Right lobe of liver (tissue), 6 donors: ENCODE data around the gene SPCS3. TPM values are rescaled to one million over a fixed set of nuclear protein-coding genes. Genes with fewer than 3 reads are reported as not detected.

ENCODE experiments used
- ATAC-seq, 4 donors: fragments of 200-7000 bp; cut with Tn5 transposase; one replicate each; pipeline ENCODE4 v1.9.1; 2020; ENCODE audit warnings: mild to moderate bottlenecking in 4 of 4, moderate library complexity in 4 of 4
- DNase-seq, 3 donors: peaks; one replicate each; pipeline ENCODE4 v3.0.0-alpha.2; 2020
- H3K27ac ChIP-seq, 3 donors: fragments of 200-600 bp; one replicate each; pipeline ENCODE4 v1.8.0; 2022
- H3K27me3 ChIP-seq, 2 donors: fragments of 200-600 bp; one replicate each; pipeline ENCODE4 v1.8.0; 2022
- H3K36me3 ChIP-seq, 4 donors: fragments of 200-600 bp; sonication (generic) in 1 of 4; one replicate each; pipeline versions ENCODE4 v1.5.1 to v1.8.0; 2017 to 2022; ENCODE audit warnings: control low read depth in 1 of 4
- H3K4me1 ChIP-seq, 4 donors: fragments of 200-600 bp; sonication (generic) in 1 of 4; one replicate each; pipeline versions ENCODE4 v1.5.1 to v1.8.0; 2017 to 2022; ENCODE audit warnings: control low read depth in 1 of 4
- H3K4me3 ChIP-seq, 3 donors: fragments of 200-600 bp; one replicate each; pipeline ENCODE4 v1.8.0; 2022
- H3K9me3 ChIP-seq, 4 donors: fragments of 200-600 bp; sonication (generic) in 1 of 4; one replicate each; pipeline versions ENCODE4 v1.5.1 to v1.8.0; 2017 to 2022; ENCODE audit warnings: control low read depth in 1 of 4
- CTCF ChIP-seq, 4 donors: fragments of 200-600 bp in 3 of 4; fragments of 450-650 bp in 1 of 4; IDR thresholded peaks; one replicate each; pipeline versions ENCODE4 v1.5.1 to v1.8.0; 2016 to 2022; ENCODE audit warnings: antibody characterized with exemption in 4 of 4, mild to moderate bottlenecking in 2 of 4
- POLR2A ChIP-seq: fragments of 450-650 bp; IDR thresholded peaks from one replicate; pipeline ENCODE4 v1.6.1; 2017; ENCODE audit warnings: antibody characterized with exemption, mild to moderate bottlenecking
- WGBS: methylation state at CpG from one replicate; pipeline ENCODE4 v1.1.6; 2018; ENCODE audit warnings: low coverage, low lambda C conversion rate; ENCODE audit not compliant: insufficient coverage; ENCODE audit errors: missing lambda C conversion rate; 5-methylcytosine and 5-hydroxymethylcytosine counted together
- intact Hi-C, 2 donors: fragments of 100-400 bp; cut with DNase I; formaldehyde crosslinking; loops; one replicate each; pipeline versions ENCODE4 v1.11.2 to v1.14.1; 2022
- long read RNA-seq: library from polyadenylated mRNA; unstranded; transcript quantifications from one replicate; pipeline ENCODE4 v2.0.0, GENCODE V29; 2019
- total RNA-seq, 6 experiments: library from RNA; depleted of rRNA in 2 of 6; stranded (reverse); fragments of >200 nt in 2 of 6; fragmentation: NEBNext Ultra II Directional in 3 of 6; extraction: Animal tissue kit (Norgen Biotek cat#: 25700) in 3 of 6; gene quantifications; one replicate each; pipeline versions ENCODE4 v1.1.0 to v1.2.4, GENCODE V29; 2016 to 2023
- donor health status: DM: no; HTN: yes; CAD: no.
- donor health status: DM: no; HTN: no; CAD: no.
- donor health status: DM: no; HTN: no; CAD: no.
- donor health status: DM: no; HTN: yes; CAD: no.
- donor health status: DM: no; HTN: yes; CAD: no.

Gene SPCS3
- 10 to 100 TPM; 49.7 to 97.4 (median 69.1) TPM for total RNA-seq
- long read RNA-seq, full-length matches to known transcripts = 19 of 20 reads
- long read RNA-seq, partial matches to known transcripts = 1 of 20 reads
- long read RNA-seq, other reads (novel, unspliced or antisense) = 0 of 20 reads

GRCh38 chr4:176319704-176320339 lies at the start of gene SPCS3:
Gene SPCS3, plus strand, starts transcription at chr4:176319966. Its CDS starts 111 bp downstream, at chr4:176320077.
- Histone ChIP-seq H3K27ac (peak within 1 kb of the TSS; percentile 84 to 95 (median 94)), H3K9me3 (no peaks in the 10 kb centered on the region), H3K4me3 (peak within 1 kb of the TSS; percentile 71 to 94 (median 80)), H3K36me3 (no peaks in the 10 kb centered on the region), H3K27me3 (no peaks in the 10 kb centered on the region), H3K4me1 (peaks cover 0 to 32% (median 6%) of the 10 kb centered on the region in 4 donors)
- WGBS = 0% methylated on average over 3 of the region's 94 CpGs
- intact Hi-C loops = no loop called here
- DNase-seq = peak; percentile 98
- peak; percentile 92 for TF ChIP-seq POLR2A
- no peak for TF ChIP-seq CTCF (IDR thresholded peaks at IDR 0.05)
- ATAC-seq = peak; percentile 97 to 98 (median 98)

GRCh38 chr4:176270669-176271068 lies 49.1 kb upstream of the SPCS3 start:
- TF ChIP-seq POLR2A (no peak), CTCF (IDR thresholded peaks at IDR 0.05) (no peak)
- Histone ChIP-seq H3K9me3 (no peaks in the 10 kb centered on the region), H3K4me3 (no peak overlapping the region), H3K27ac (no peak overlapping the region), H3K4me1 (no peaks in the 10 kb centered on the region), H3K36me3 (no peaks in the 10 kb centered on the region), H3K27me3 (no peaks in the 10 kb centered on the region)
- intact Hi-C loops = no loop called here
- ATAC-seq (no peak), DNase-seq (no peak)
- 70% methylated on average over 5 of the region's 5 CpGs for WGBS

- TF ChIP-seq POLR2A (no peak), CTCF (IDR thresholded peaks at IDR 0.05) (no peak)
- H3K4me3 ChIP-seq = no peak overlapping the region
- no peak overlapping the region for H3K27ac ChIP-seq
- DNase-seq (no peak), ATAC-seq (no peak)
- no peaks in the 10 kb centered on the region for H3K27me3 ChIP-seq
- intact Hi-C loops = no loop called here
- H3K36me3 ChIP-seq = no peaks in the 10 kb centered on the region
- 64% methylated on average over 3 of the region's 3 CpGs for whole genome bisulfite sequencing
- H3K9me3 ChIP-seq = no peaks in the 10 kb centered on the region
- no peaks in the 10 kb centered on the region for H3K4me1 ChIP-seq
Measured at GRCh38 chr4:176271749-176272148, 48.0 kb upstream of the SPCS3 start.

GRCh38 chr4:176272799-176273198 lies 47.0 kb upstream of the SPCS3 start:
- no peaks in the 10 kb centered on the region for H3K27me3 ChIP-seq
- no peak for TF ChIP-seq POLR2A
- TF ChIP-seq CTCF (IDR thresholded peaks at IDR 0.05) = no peak
- H3K27ac ChIP-seq = no peak overlapping the region
- no peaks in the 10 kb centered on the region for H3K4me1 ChIP-seq
- H3K36me3 ChIP-seq = no peaks in the 10 kb centered on the region
- 54% methylated on average over 3 of the region's 3 CpGs for WGBS
- no peaks in the 10 kb centered on the region for H3K9me3 ChIP-seq
- intact Hi-C loops = no loop called here
- H3K4me3 ChIP-seq = no peak overlapping the region
- DNase-seq (no peak), ATAC-seq (no peak)
